ENCODE results near the gene SLC26A6.

Gene SLC26A6

GRCh38 chr3:48614044-48614443 lies 21.2 kb downstream of the SLC26A6 start:
- peak; percentile 88 for DNase-seq (ENCODE audit: low read depth)
- no peak overlapping the region for H3K4me3 ChIP-seq (ENCODE audit: control insufficient read depth, low read depth, low read length)

GRCh38 chr3:48612309-48612708 lies 23.0 kb downstream of the SLC26A6 start:
- no peak overlapping the region for H3K4me3 ChIP-seq (ENCODE audit: control insufficient read depth, low read depth, low read length)
- no peak for DNase-seq (ENCODE audit: low read depth)
- no peak for TF ChIP-seq CTCF (conservative IDR thresholded peaks at IDR 0.05; ENCODE audit: control insufficient read depth, insufficient read depth, low read depth, low read length)

More at GRCh38 chr3:48614044-48614443, 21.2 kb downstream of the SLC26A6 start:
- no peak for TF ChIP-seq CTCF (conservative IDR thresholded peaks at IDR 0.05; ENCODE audit: control insufficient read depth, insufficient read depth, low read depth, low read length)

GRCh38 chr3:48609088-48610005 lies 25.9 kb downstream of the SLC26A6 start, which contains the start of gene UQCRC1:
Gene UQCRC1, minus strand, starts transcription at chr3:48609646. Its CDS starts 26 bp downstream, at chr3:48609620.
- DNase-seq (ENCODE audit: low read depth) = peak; percentile 90
- peak; percentile 54 for TF ChIP-seq CTCF (conservative IDR thresholded peaks at IDR 0.05; ENCODE audit: control insufficient read depth, insufficient read depth, low read depth, low read length)
- peak within 1 kb of the TSS; percentile 94 for H3K4me3 ChIP-seq (ENCODE audit: control insufficient read depth, low read depth, low read length)

- DNase-seq (ENCODE audit: low read depth) = peak; percentile 33
- H3K4me3 ChIP-seq (ENCODE audit: control insufficient read depth, low read depth, low read length) = no peak overlapping the region
- TF ChIP-seq CTCF (conservative IDR thresholded peaks at IDR 0.05; ENCODE audit: control insufficient read depth, insufficient read depth, low read depth, low read length) = no peak
These were observed 27.7 kb downstream of the SLC26A6 start for GRCh38 chr3:48607519-48607918.

- DNase-seq (ENCODE audit: low read depth) = no peak
- no peak overlapping the region for H3K4me3 ChIP-seq (ENCODE audit: control insufficient read depth, low read depth, low read length)
- no peak for TF ChIP-seq CTCF (conservative IDR thresholded peaks at IDR 0.05; ENCODE audit: control insufficient read depth, insufficient read depth, low read depth, low read length)
These were observed 33.7 kb downstream of the SLC26A6 start for GRCh38 chr3:48601622-48601994.

GRCh38 chr3:48600711-48601621 lies 34.3 kb downstream of the SLC26A6 start:
- DNase-seq (ENCODE audit: low read depth) = no peak
- TF ChIP-seq CTCF (conservative IDR thresholded peaks at IDR 0.05; ENCODE audit: control insufficient read depth, insufficient read depth, low read depth, low read length) = no peak

More at GRCh38 chr3:48600711-48601621, 34.3 kb downstream of the SLC26A6 start:
- H3K4me3 ChIP-seq (ENCODE audit: control insufficient read depth, low read depth, low read length) = no peak overlapping the region

All from fibroblast of mammary gland (primary cell).